PFSK-1 (cell line): ENCODE measurements around the gene LRRC4.

Experiments
- FOXP2 ChIP-seq: optimal IDR thresholded peaks from 2 replicates; pipeline ENCODE3; 2011; ENCODE audit warnings: borderline replicate concordance, control low read depth, inconsistent platforms; ENCODE audit not compliant: insufficient read depth; ENCODE audit errors: extremely low read length, extremely low read depth
- POLR2AphosphoS5 ChIP-seq: IDR thresholded peaks from 2 replicates; pipeline ENCODE4 v1.6.1; 2012; ENCODE audit warnings: low read depth, mild to moderate bottlenecking, control low read depth, low read length, moderate library complexity
- SIN3A ChIP-seq: IDR thresholded peaks from 2 replicates; pipeline ENCODE4 v1.6.1; 2012; ENCODE audit warnings: mild to moderate bottlenecking, low read length, moderate library complexity, borderline replicate concordance; ENCODE audit not compliant: insufficient read depth
- TAF1 ChIP-seq: IDR thresholded peaks from 2 replicates; pipeline ENCODE4 v1.6.1; 2012; ENCODE audit warnings: low read length, control low read depth, borderline replicate concordance; ENCODE audit not compliant: insufficient read depth
- TF ChIP-seq, protein P1 (sequence below), 2 experiments: IDR thresholded peaks; 2 replicates each; pipeline versions ENCODE4 v1.6.1 to v1.8.0; 2011 to 2012; ENCODE audit warnings: low read depth in 2 of 2, low read length in 2 of 2, control low read depth in 1 of 2, inconsistent platforms in 1 of 2, mild to moderate bottlenecking in 1 of 2, moderate library complexity in 1 of 2; ENCODE audit not compliant: insufficient read depth in 1 of 2

DNA sequence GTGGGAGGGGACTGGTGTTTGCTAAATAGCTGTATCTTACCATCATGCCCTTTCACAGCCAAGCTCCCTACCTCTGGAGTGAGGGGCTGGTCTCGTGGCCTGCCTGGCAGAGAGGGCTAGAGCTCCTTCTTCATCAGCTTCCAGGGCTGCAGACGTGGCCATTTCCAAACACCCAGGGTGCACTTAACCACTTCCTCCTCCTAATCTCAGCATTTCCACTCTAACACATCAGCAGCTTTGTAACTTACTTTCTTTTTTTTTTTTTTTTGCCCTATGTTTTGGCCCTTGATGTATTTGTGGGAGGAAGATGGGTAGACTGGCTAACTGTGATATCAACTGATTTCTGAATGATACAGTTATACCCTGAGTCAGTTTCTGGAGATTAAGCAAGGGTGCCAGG is 27.4 kb downstream of the LRRC4 start:
- TF ChIP-seq TAF1, result no peak
- no peak for TF ChIP-seq POLR2AphosphoS5
- no peak for TF ChIP-seq FOXP2
- TF ChIP-seq, protein P1, sequence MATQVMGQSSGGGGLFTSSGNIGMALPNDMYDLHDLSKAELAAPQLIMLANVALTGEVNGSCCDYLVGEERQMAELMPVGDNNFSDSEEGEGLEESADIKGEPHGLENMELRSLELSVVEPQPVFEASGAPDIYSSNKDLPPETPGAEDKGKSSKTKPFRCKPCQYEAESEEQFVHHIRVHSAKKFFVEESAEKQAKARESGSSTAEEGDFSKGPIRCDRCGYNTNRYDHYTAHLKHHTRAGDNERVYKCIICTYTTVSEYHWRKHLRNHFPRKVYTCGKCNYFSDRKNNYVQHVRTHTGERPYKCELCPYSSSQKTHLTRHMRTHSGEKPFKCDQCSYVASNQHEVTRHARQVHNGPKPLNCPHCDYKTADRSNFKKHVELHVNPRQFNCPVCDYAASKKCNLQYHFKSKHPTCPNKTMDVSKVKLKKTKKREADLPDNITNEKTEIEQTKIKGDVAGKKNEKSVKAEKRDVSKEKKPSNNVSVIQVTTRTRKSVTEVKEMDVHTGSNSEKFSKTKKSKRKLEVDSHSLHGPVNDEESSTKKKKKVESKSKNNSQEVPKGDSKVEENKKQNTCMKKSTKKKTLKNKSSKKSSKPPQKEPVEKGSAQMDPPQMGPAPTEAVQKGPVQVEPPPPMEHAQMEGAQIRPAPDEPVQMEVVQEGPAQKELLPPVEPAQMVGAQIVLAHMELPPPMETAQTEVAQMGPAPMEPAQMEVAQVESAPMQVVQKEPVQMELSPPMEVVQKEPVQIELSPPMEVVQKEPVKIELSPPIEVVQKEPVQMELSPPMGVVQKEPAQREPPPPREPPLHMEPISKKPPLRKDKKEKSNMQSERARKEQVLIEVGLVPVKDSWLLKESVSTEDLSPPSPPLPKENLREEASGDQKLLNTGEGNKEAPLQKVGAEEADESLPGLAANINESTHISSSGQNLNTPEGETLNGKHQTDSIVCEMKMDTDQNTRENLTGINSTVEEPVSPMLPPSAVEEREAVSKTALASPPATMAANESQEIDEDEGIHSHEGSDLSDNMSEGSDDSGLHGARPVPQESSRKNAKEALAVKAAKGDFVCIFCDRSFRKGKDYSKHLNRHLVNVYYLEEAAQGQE (IDR thresholded peaks at IDR 0.05; ENCODE audit: insufficient read depth in 1 of 2, low read depth in 2 of 2, low read length in 2 of 2), result no peak
- TF ChIP-seq SIN3A, result no peak
